Neuronal stem cell (in vitro differentiated cells): ENCODE data around the gene POLD1.

ENCODE experiments used
- DNase-seq: peaks from one replicate; pipeline ENCODE4 v3.0.0-alpha.2; 2013; ENCODE audit warnings: low spot score
- H2AFZ ChIP-seq: one replicate; pipeline ENCODE4 v1.6.1; 2013; ENCODE audit warnings: mild to moderate bottlenecking, low read length, inconsistent platforms
- H2AK5ac ChIP-seq: 2 replicates; pipeline ENCODE4 v1.6.1; 2013; ENCODE audit warnings: low read depth, mild to moderate bottlenecking, inconsistent platforms, low read length, moderate library complexity, mixed read lengths
- H2BK120ac ChIP-seq: 2 replicates; pipeline ENCODE4 v1.6.1; 2013; ENCODE audit warnings: low read depth, mild to moderate bottlenecking, inconsistent platforms, low read length, moderate library complexity, mixed read lengths
- H2BK12ac ChIP-seq: one replicate; pipeline ENCODE4 v1.6.1; 2013; ENCODE audit warnings: low read length, inconsistent platforms
- H2BK15ac ChIP-seq: 2 replicates; pipeline ENCODE4 v1.6.1; 2013; ENCODE audit warnings: mild to moderate bottlenecking, low read length, inconsistent platforms, mixed read lengths
- H2BK5ac ChIP-seq: one replicate; pipeline ENCODE4 v1.6.1; 2013; ENCODE audit warnings: inconsistent platforms, mild to moderate bottlenecking, low read length, moderate library complexity
- H3K14ac ChIP-seq: one replicate; pipeline ENCODE4 v1.6.1; 2013; ENCODE audit warnings: low read length, inconsistent platforms
- H3K18ac ChIP-seq: 2 replicates; pipeline ENCODE4 v1.6.1; 2013; ENCODE audit warnings: low read length, inconsistent platforms
- H3K23ac ChIP-seq: 2 replicates; pipeline ENCODE4 v1.6.1; 2013; ENCODE audit warnings: low read depth, mild to moderate bottlenecking, mixed read lengths, low read length, inconsistent platforms; ENCODE audit not compliant: poor library complexity
- H3K27ac ChIP-seq: replicated peaks from 3 replicates; pipeline ENCODE4 v1.5.1; 2013; ENCODE audit warnings: low read length, inconsistent platforms
- H3K27me3 ChIP-seq, 3 experiments: 2 replicates each; pipeline ENCODE4 v1.6.1; 2013; ENCODE audit warnings: low read length in 3 of 3, mild to moderate bottlenecking in 2 of 3, inconsistent platforms in 1 of 3, low read depth in 1 of 3, mixed read lengths in 1 of 3, moderate library complexity in 1 of 3; ENCODE audit not compliant: control insufficient read depth in 3 of 3, insufficient read depth in 3 of 3
- H3K36me3 ChIP-seq, 2 donors: replicated peaks in 1 of 2; 2 replicates each; pipeline ENCODE4 v1.6.1; 2013; ENCODE audit warnings: low read length in 2 of 2; ENCODE audit not compliant: control insufficient read depth in 2 of 2, insufficient read depth in 2 of 2
- H3K4ac ChIP-seq: 2 replicates; pipeline ENCODE4 v1.6.1; 2013; ENCODE audit warnings: inconsistent platforms, mild to moderate bottlenecking, low read length, moderate library complexity
- H3K4me1 ChIP-seq, 2 donors: 1 replicate in 1 of 2; 2 replicates in 1 of 2; pipeline ENCODE4 v1.6.1; 2013; ENCODE audit warnings: low read length in 2 of 2, low read depth in 1 of 2; ENCODE audit not compliant: control insufficient read depth in 2 of 2, insufficient read depth in 1 of 2
- H3K4me2 ChIP-seq: one replicate; pipeline ENCODE4 v1.6.1; 2013; ENCODE audit warnings: mild to moderate bottlenecking, low read length, inconsistent platforms; ENCODE audit not compliant: insufficient read depth, poor library complexity, severe bottlenecking
- H3K4me3 ChIP-seq, 2 donors: 2 replicates each; pipeline ENCODE4 v1.5.1; 2013; ENCODE audit warnings: low read length in 2 of 2, mild to moderate bottlenecking in 2 of 2, inconsistent platforms in 1 of 2, moderate library complexity in 1 of 2
- H3K79me1 ChIP-seq: one replicate; pipeline ENCODE4 v1.6.1; 2013; ENCODE audit warnings: low read depth, mild to moderate bottlenecking, inconsistent platforms, low read length, moderate library complexity
- H3K9ac ChIP-seq: one replicate; pipeline ENCODE4 v1.6.1; 2013; ENCODE audit warnings: mild to moderate bottlenecking, low read depth, low read length, inconsistent platforms; ENCODE audit not compliant: poor library complexity
- H3K9me3 ChIP-seq, 2 donors: replicated peaks in 1 of 2; 2 replicates each; pipeline versions ENCODE3 to v1.6.1; 2013; ENCODE audit warnings: low read length in 2 of 2, mild to moderate bottlenecking in 2 of 2, inconsistent platforms in 1 of 2, low read depth in 1 of 2, mixed read lengths in 1 of 2, moderate library complexity in 1 of 2; ENCODE audit not compliant: control insufficient read depth in 2 of 2, insufficient read depth in 1 of 2
- H4K8ac ChIP-seq: one replicate; pipeline ENCODE4 v1.6.1; 2013; ENCODE audit warnings: low read depth, mild to moderate bottlenecking, inconsistent platforms, low read length, moderate library complexity
- H4K91ac ChIP-seq: one replicate; pipeline ENCODE4 v1.6.1; 2013; ENCODE audit warnings: low read length, low read depth, mild to moderate bottlenecking, inconsistent platforms; ENCODE audit not compliant: poor library complexity
- WGBS, 2 donors: extraction: QIAGEN DNeasy Blood & Tissue Kit; methylation state at CpG; one replicate each; pipeline ENCODE4 v1.1.7; 2013; ENCODE audit warnings: missing lambda C conversion rate in 2 of 2, mixed read lengths in 1 of 2; ENCODE audit not compliant: insufficient read length in 2 of 2, insufficient replicate concordance in 1 of 2; ENCODE audit errors: extremely low coverage in 2 of 2; 5-methylcytosine and 5-hydroxymethylcytosine counted together

POLD1 gene

DNA sequence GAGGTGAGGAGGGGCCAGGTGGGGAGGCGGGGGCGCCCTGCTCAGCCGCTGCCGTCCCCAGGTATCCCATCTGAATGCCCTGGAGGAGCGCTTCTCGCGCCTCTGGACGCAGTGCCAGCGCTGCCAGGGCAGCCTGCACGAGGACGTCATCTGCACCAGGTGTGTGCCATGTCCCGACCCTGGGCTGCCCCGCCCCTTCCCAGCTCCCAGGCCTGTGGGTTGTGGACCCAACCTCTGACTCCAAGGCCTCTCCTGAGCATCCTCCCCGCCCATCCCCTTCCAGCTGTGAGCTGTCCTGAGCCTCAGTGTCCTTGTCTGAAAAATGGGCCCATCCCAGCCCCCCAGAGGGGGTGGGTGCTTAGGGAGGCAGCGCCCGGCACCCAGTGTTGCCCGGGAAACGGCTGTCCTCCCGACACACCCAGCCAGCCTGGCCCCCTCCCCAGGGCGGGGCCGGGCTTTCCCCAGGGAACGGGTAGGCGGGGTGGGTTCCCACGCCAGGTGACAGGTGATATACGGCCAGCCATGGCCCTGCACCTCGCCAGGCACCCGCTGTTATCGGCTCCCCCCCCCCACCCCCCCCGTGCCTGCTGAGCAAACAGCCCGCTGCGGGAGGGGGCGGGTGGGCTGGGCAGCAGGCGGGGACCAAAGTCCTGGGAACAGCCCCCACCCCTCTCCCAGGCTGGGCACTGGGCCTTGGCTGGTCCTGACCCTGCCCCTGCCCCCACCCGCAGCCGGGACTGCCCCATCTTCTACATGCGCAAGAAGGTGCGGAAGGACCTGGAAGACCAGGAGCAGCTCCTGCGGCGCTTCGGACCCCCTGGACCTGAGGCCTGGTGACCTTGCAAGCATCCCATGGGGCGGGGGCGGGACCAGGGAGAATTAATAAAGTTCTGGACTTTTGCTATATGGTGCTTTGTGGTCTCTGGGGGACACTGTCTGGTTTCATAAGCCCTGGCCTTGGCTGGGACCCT, 33.2 kb downstream of the POLD1 start:
- Histone ChIP-seq H3K4me3 (no peak overlapping the region), H2BK120ac (no peak overlapping the region), H3K9me3 (peaks cover 0 to 1% of the 10 kb centered on the region in 2 donors), H4K8ac (peak overlapping the region; percentile 17), H3K14ac (no peak overlapping the region), H4K91ac (no peak overlapping the region), H2AFZ (no peak overlapping the region), H3K23ac (peak overlapping the region; percentile 55), H2BK15ac (no peak overlapping the region), H3K4ac (no peak overlapping the region), H3K18ac (no peak overlapping the region), H3K4me1 (peaks cover 5 to 6% of the 10 kb centered on the region in 2 donors), H2BK5ac (no peak overlapping the region), H3K27ac (no peak overlapping the region), H3K9ac (no peak overlapping the region), H3K79me1 (no peaks in the 10 kb centered on the region), H2BK12ac (no peak overlapping the region), H2AK5ac (no peak overlapping the region), H3K36me3 (peaks cover 11 to 26% of the 10 kb centered on the region in 2 donors), H3K27me3 (peaks cover 0 to 20% (median 5%) of the 10 kb centered on the region in 3 experiments), H3K4me2 (no peak overlapping the region)
- WGBS, 2 donors: no CpG with 5 or more reads among the region's 42 CpGs
- no peak for DNase-seq

GRCh38 chr19:50418176-50419021, 34.3 kb downstream of the POLD1 start, which contains the start of gene SPIB:
Gene SPIB, plus strand, starts transcription at chr19:50418938. Its CDS starts 25 bp downstream, at chr19:50418963.
- H3K79me1 ChIP-seq: no peaks in the 10 kb centered on the region
- no peak for DNase-seq
- peak within 1 kb of the TSS; percentile 37 for H2BK15ac ChIP-seq
- H4K8ac ChIP-seq: no peak within 1 kb of the TSS
- H2BK5ac ChIP-seq: no peak within 1 kb of the TSS
- no peak within 1 kb of the TSS for H3K4ac ChIP-seq
- peaks cover 5 to 16% of the 10 kb centered on the region in 2 donors for H3K36me3 ChIP-seq
- peaks cover 5 to 6% of the 10 kb centered on the region in 2 donors for H3K4me1 ChIP-seq
- peak within 1 kb of the TSS; percentile 78 for H3K18ac ChIP-seq
- H3K14ac ChIP-seq: peak within 1 kb of the TSS; percentile 48
- no CpG with 5 or more reads among the region's 34 CpGs for WGBS, 2 donors
- no peaks in the 10 kb centered on the region for H3K9me3 ChIP-seq
- no peak within 1 kb of the TSS for H4K91ac ChIP-seq
- no peak within 1 kb of the TSS for H3K9ac ChIP-seq
- H3K27me3 ChIP-seq: peaks cover 0 to 20% (median 5%) of the 10 kb centered on the region in 3 experiments
- H3K4me3 ChIP-seq: no peak within 1 kb of the TSS
- H2AFZ ChIP-seq: peak within 1 kb of the TSS; percentile 56
- H2BK12ac ChIP-seq: peak within 1 kb of the TSS; percentile 5
- peak within 1 kb of the TSS; percentile 54 for H3K4me2 ChIP-seq
- H3K23ac ChIP-seq: no peak within 1 kb of the TSS
- peak within 1 kb of the TSS; percentile 88 for H2AK5ac ChIP-seq
- peak within 1 kb of the TSS; percentile 81 for H2BK120ac ChIP-seq
- no peak within 1 kb of the TSS for H3K27ac ChIP-seq

- no peak for DNase-seq
- no peak overlapping the region for H4K8ac ChIP-seq
- no peak overlapping the region for H2BK12ac ChIP-seq
- H2AFZ ChIP-seq: peak overlapping the region; percentile 56
- no peak overlapping the region for H3K27ac ChIP-seq
- peak overlapping the region; percentile 78 for H3K18ac ChIP-seq
- WGBS, 2 donors: no CpG with 5 or more reads among the region's 14 CpGs
- H2BK15ac ChIP-seq: no peak overlapping the region
- peaks cover 0 to 20% (median 5%) of the 10 kb centered on the region in 3 experiments for H3K27me3 ChIP-seq
- H3K23ac ChIP-seq: no peak overlapping the region
- H3K79me1 ChIP-seq: no peaks in the 10 kb centered on the region
- no peak overlapping the region for H2AK5ac ChIP-seq
- peak overlapping the region; percentile 54 for H3K4me2 ChIP-seq
- H4K91ac ChIP-seq: no peak overlapping the region
- peaks cover 2 to 9% of the 10 kb centered on the region in 2 donors for H3K36me3 ChIP-seq
- peak overlapping the region; percentile 81 for H2BK120ac ChIP-seq
- peaks cover 5 to 6% of the 10 kb centered on the region in 2 donors for H3K4me1 ChIP-seq
- H3K14ac ChIP-seq: peak overlapping the region; percentile 48
- H2BK5ac ChIP-seq: no peak overlapping the region
- peaks cover 0 to 2% of the 10 kb centered on the region in 2 donors for H3K9me3 ChIP-seq
- no peak overlapping the region for H3K4ac ChIP-seq
- no peak overlapping the region for H3K9ac ChIP-seq
- H3K4me3 ChIP-seq: no peak overlapping the region
Observed at GRCh38 chr19:50419022-50419579, 35.0 kb downstream of the POLD1 start.
